A549 treated with AZD2906 at 1 μM for 4 hours (cell line): Measurements from ENCODE around the gene DDIAS. TPM values are rescaled to one million over a fixed set of nuclear protein-coding genes. Genes with fewer than 3 reads are reported as not detected.

Source experiments
- total RNA-seq: library from RNA; stranded (reverse); fragments of 200-300 nt; extraction: Qiagen RNA extraction; gene quantifications from 5 replicates; pipeline ENCODE4 v1.2.3, GENCODE V29; 2022

Gene DDIAS, protein sequence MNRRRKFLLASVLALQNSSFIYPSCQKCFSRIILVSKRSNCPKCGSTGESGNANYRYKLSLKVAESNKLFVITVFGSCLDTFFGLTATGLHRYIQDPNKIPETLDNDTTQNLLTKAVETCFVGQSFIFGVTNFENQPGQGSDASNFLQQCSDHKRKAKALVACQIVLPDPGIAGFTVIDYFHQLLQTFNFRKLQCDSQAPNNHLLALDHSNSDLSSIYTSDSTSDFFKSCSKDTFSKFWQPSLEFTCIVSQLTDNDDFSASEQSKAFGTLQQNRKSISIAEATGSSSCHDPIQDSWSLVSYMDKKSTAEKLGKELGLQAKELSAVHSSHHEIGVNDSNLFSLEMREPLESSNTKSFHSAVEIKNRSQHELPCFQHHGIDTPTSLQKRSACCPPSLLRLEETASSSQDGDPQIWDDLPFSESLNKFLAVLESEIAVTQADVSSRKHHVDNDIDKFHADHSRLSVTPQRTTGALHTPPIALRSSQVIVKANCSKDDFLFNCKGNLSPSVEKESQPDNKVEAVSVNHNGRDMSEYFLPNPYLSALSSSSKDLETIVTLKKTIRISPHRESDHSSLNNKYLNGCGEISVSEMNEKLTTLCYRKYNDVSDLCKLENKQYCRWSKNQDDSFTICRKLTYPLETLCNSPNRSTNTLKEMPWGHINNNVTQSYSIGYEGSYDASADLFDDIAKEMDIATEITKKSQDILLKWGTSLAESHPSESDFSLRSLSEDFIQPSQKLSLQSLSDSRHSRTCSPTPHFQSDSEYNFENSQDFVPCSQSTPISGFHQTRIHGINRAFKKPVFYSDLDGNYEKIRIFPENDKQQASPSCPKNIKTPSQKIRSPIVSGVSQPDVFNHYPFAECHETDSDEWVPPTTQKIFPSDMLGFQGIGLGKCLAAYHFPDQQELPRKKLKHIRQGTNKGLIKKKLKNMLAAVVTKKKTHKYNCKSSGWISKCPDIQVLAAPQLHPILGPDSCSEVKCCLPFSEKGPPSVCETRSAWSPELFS
- total RNA-seq: 13.7 to 17.9 TPM (median 15.3 TPM) in 5 replicates

GRCh38 chr11:82901165-82901921 is at the start of gene DDIAS:
Gene DDIAS (plus strand): TSS chr11:82901736. CDS start chr11:82914739, 13,003 bp downstream.

DNA sequence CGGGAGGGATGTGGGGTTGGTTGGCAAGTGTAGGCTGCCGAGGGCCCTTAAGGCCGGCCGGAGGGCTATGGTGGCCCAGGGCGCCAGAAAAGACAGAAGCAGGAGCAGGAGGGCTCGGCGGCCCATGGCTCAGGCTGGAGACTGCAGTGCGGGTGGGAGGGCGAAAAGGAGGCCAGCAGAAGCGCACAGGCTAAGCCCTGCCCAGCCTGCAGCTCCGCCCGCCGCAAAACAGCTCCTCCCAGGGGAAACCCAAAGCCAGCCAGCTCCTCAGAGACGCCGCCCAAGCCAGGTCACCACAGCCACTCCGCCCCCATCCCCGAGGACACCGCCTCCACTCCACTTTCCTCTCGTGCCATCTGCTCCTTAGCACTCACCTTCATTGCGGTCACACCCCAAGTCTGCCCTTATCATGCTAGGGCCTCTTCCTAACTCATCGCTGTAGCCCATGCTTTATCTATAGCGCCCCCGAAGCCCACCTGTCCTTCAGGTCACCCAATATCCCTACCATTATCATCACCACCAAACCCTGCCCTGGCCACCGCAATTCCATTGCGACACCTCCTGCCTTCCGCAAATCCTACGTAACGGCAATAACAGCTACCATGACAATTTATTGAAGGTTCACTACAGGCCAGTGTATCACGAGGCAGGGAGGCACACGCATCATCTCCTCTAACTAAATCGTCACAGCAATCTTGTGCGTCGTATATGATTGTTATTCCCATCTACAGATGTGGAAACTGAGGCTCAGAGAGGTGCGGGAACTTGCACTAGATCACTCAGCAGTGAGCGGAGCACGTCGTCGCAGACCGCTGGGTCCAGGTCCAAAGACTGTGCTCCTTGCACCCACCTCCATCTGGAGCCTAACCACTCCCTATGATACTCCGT is 1.0 kb upstream of the DDIAS start, which contains the start of gene PRCP:
Gene PRCP (minus strand): TSS at position 154 of the 888 bp plus-strand sequence. CDS start 28 bp downstream, at position 126.

Other genes with a start within 250 kb of the DDIAS start
- 0.02 to 0.06 TPM (median 0.05 TPM) in 5 replicates for gene FAM181B, start 167.9 kb upstream of the DDIAS start, total RNA-seq
- 45.8 to 52.2 TPM (median 49.0 TPM) in 5 replicates for gene PRCP, start 1.3 kb upstream of the DDIAS start, total RNA-seq
- 5.7 to 8.4 TPM (median 6.3 TPM) in 5 replicates for gene RAB30, start 170.2 kb downstream of the DDIAS start, total RNA-seq